HEK293T (cell line): ENCODE measurements around the gene TMEM125.

Source experiments
- ARNT ChIP-seq: fragments of 450-650 bp; IDR thresholded peaks from 2 replicates; pipeline ENCODE4 v1.6.1; 2017; ENCODE audit warnings: mild to moderate bottlenecking
- BHLHE40 ChIP-seq: fragments of 450-650 bp; IDR thresholded peaks from 2 replicates; pipeline ENCODE4 v1.6.1; 2016; ENCODE audit warnings: mild to moderate bottlenecking, moderate library complexity, borderline replicate concordance
- CTBP1 ChIP-seq: fragments of 450-650 bp; IDR thresholded peaks from 2 replicates; pipeline ENCODE4 v1.6.1; 2016; ENCODE audit warnings: borderline replicate concordance
- ELF4 ChIP-seq: fragments of 450-650 bp; IDR thresholded peaks from 2 replicates; pipeline ENCODE4 v1.6.1; 2017; ENCODE audit warnings: antibody characterized with exemption
- FOXK2 ChIP-seq: fragments of 450-650 bp; IDR thresholded peaks from 2 replicates; pipeline ENCODE4 v1.6.1; 2016; ENCODE audit warnings: mild to moderate bottlenecking
- FOXM1 ChIP-seq: fragments of 450-650 bp; IDR thresholded peaks from 2 replicates; pipeline ENCODE4 v1.6.1; 2017; ENCODE audit warnings: mild to moderate bottlenecking, borderline replicate concordance
- HDGF ChIP-seq: fragments of 450-650 bp; IDR thresholded peaks from 2 replicates; pipeline ENCODE4 v1.6.1; 2017; ENCODE audit warnings: antibody characterized with exemption, borderline replicate concordance
- NFRKB ChIP-seq: fragments of 450-650 bp; IDR thresholded peaks from 2 replicates; pipeline ENCODE4 v1.6.1; 2016; ENCODE audit warnings: mild to moderate bottlenecking, moderate library complexity
- SP1 ChIP-seq: fragments of 450-650 bp; IDR thresholded peaks from 2 replicates; pipeline ENCODE4 v1.6.1; 2017
- SUZ12 ChIP-seq: fragments of 450-650 bp; IDR thresholded peaks from 2 replicates; pipeline ENCODE4 v1.6.1; 2016; ENCODE audit warnings: mild to moderate bottlenecking
- TARDBP ChIP-seq: fragments of 450-650 bp; IDR thresholded peaks from 2 replicates; pipeline ENCODE4 v1.6.1; 2016
- ZNF384 ChIP-seq: fragments of 450-650 bp; IDR thresholded peaks from 2 replicates; pipeline ENCODE4 v1.6.1; 2016

GRCh38 chr1:43305926-43306687, 36.3 kb downstream of the TMEM125 start:
- TF ChIP-seq ELF4, result no peak
- no peak for TF ChIP-seq TARDBP
- no peak for TF ChIP-seq BHLHE40
- no peak for TF ChIP-seq SUZ12
- no peak for TF ChIP-seq FOXK2
- TF ChIP-seq SP1, result no peak
- no peak for TF ChIP-seq NFRKB
- TF ChIP-seq HDGF, result no peak
- TF ChIP-seq ZNF384, result no peak
- TF ChIP-seq ARNT, result no peak
- no peak for TF ChIP-seq FOXM1
- TF ChIP-seq CTBP1, result no peak
